K562 (cell line): Measurements from ENCODE around the gene LMBR1L. TPM values are rescaled to one million over a fixed set of nuclear protein-coding genes. Genes with fewer than 3 reads are reported as not detected.
A peak's percentile ranks its signal among the peaks of the same experiment; 100 is the strongest.

Experiments used
- CBFA2T2 ChIP-seq: fragments of 450-650 bp; conservative IDR thresholded peaks from 2 replicates; pipeline ENCODE4 v1.6.1; 2017; ENCODE audit warnings: mild to moderate bottlenecking
- CTBP1 ChIP-seq: fragments of 450-650 bp; IDR thresholded peaks from 2 replicates; pipeline ENCODE4 v1.6.1; 2016; ENCODE audit warnings: borderline replicate concordance
- ESRRB ChIP-seq: fragments of 250-450 bp; sonication (Bioruptor Pico); IDR thresholded peaks from 2 replicates; pipeline ENCODE4 v1.5.0; 2020; ENCODE audit warnings: mild to moderate bottlenecking, moderate library complexity, borderline replicate concordance
- FUS ChIP-seq: fragments of 200-400 bp; formaldehyde crosslinking; optimal IDR thresholded peaks from 2 replicates; pipeline ENCODE3; 2017; ENCODE audit warnings: low read depth, low read length
- MCM2 ChIP-seq: fragments of 450-650 bp; IDR thresholded peaks from 2 replicates; pipeline ENCODE4 v1.6.1; 2017; ENCODE audit warnings: low read depth, mild to moderate bottlenecking
- TCF7 ChIP-seq: sonication (generic); IDR thresholded peaks from 2 replicates; pipeline ENCODE4 v1.6.1; 2016; ENCODE audit warnings: antibody characterized with exemption, borderline replicate concordance
- TCF7L2 ChIP-seq: fragments of 150-350 bp; IDR thresholded peaks from 2 replicates; pipeline ENCODE4 v1.6.1; 2016; ENCODE audit warnings: low read depth, mild to moderate bottlenecking, low read length, moderate library complexity
- ZFX ChIP-seq: sonication (generic); formaldehyde crosslinking; IDR thresholded peaks from 2 replicates; pipeline ENCODE4 v1.8.0; 2022; ENCODE audit warnings: mild to moderate bottlenecking, missing genetic modification reagents, moderate library complexity
- polyA plus RNA-seq, 8 experiments: library from polyadenylated mRNA; depleted of rRNA in 4 of 8; stranded (reverse) in 5 of 8; unstranded in 3 of 8; fragments of >200 nt; fragmentation: Nextera tagmentation in 2 of 8; fragmentation: Illumina TruSeq in 1 of 8; extraction: Ambion mirVana in 2 of 8; extraction: Trizol in 1 of 8; gene quantifications; 2 replicates each; pipeline versions ENCODE4 v1.2.1 to v1.2.3, GENCODE V29; 2011 to 2014; ENCODE audit warnings: inconsistent platforms in 1 of 8, missing spikeins in 1 of 8
- total RNA-seq, 7 experiments: library from RNA; depleted of rRNA in 6 of 7; stranded (reverse); fragments of >200 nt in 6 of 7; fragmentation: Illumina TruSeq in 2 of 7; extraction: Trizol in 2 of 7; gene quantifications; 2 replicates each; pipeline versions ENCODE4 v1.2.1 to v1.2.3, GENCODE V29; 2011 to 2021; ENCODE audit warnings: low replicate concordance in 1 of 7
- TF ChIP-seq, protein P1 (sequence below), 2 experiments: IDR thresholded peaks; 2 replicates each; pipeline ENCODE4 v1.6.1; 2012; ENCODE audit warnings: improper control_type of control experiment in 2 of 2, low read depth in 2 of 2, low read length in 2 of 2, borderline replicate concordance in 1 of 2
- TF ChIP-seq, protein P2 (sequence below): sonication (generic); formaldehyde crosslinking; IDR thresholded peaks from 2 replicates; pipeline ENCODE4 v1.5.0; 2020; ENCODE audit warnings: missing genetic modification reagents
- TF ChIP-seq, protein P3 (sequence below): conservative IDR thresholded peaks from 2 replicates; pipeline ENCODE4 v1.6.1; 2011; ENCODE audit warnings: low read depth, mild to moderate bottlenecking, low read length; ENCODE audit not compliant: control insufficient read depth

Gene LMBR1L
- total and polyA plus RNA-seq, 9 of the 15 experiments (the other 6 are each of a cell fraction or from before 2014, with no cell fraction given), result 2.5 to 57.0 (median 31.1) TPM

DNA sequence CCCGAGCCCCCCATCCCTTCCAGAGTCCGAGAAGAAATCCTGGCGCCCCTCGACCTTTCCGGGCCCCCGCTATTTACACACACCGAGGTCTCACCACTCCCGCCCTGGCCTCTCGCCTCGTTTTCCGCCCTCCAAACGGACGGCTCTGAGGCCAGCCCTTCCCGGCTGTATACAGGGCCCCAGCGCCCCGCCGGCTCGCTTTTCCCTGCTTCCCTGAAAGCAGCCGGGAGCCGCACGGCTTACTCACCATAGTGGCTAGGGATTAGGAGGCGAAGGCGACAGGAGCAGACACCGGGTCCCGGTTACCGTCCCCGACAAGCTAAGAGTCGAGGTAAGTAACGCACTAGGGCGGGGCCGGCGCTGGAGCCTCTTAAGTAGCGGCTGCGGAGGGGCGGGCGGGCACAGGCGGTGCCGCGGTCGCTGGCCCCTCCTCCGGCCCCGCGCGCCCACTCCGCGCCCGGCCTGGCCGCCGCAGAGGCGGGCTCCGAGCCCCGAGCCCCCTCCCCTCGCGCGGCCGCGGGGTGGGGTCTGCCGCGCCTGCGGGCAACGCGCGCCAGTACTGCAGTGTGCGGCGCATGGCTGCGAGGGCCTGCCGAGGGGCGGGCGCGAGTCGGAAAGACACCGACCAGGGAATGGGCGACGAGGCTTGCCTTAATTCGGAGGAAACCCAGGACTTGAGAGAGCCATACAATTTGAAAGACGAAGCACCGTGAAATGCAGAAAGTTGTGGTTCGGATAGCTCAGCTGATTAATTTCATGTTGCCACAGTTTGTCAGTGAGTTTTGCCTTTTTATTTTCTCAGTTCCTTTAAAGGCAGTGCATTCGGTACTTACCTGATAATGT lies 20.6 kb upstream of the LMBR1L start, which contains the start of gene TUBA1B (continued):
- TF ChIP-seq, protein P1, sequence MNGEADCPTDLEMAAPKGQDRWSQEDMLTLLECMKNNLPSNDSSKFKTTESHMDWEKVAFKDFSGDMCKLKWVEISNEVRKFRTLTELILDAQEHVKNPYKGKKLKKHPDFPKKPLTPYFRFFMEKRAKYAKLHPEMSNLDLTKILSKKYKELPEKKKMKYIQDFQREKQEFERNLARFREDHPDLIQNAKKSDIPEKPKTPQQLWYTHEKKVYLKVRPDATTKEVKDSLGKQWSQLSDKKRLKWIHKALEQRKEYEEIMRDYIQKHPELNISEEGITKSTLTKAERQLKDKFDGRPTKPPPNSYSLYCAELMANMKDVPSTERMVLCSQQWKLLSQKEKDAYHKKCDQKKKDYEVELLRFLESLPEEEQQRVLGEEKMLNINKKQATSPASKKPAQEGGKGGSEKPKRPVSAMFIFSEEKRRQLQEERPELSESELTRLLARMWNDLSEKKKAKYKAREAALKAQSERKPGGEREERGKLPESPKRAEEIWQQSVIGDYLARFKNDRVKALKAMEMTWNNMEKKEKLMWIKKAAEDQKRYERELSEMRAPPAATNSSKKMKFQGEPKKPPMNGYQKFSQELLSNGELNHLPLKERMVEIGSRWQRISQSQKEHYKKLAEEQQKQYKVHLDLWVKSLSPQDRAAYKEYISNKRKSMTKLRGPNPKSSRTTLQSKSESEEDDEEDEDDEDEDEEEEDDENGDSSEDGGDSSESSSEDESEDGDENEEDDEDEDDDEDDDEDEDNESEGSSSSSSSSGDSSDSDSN (IDR thresholded peaks at IDR 0.05; ENCODE audit: borderline replicate concordance in 1 of 2, low read depth in 2 of 2, low read length in 2 of 2), result no peak
- TF ChIP-seq MCM2, result no peak
- TF ChIP-seq CTBP1, result peak; percentile 91
- no peak for TF ChIP-seq TCF7L2
- TF ChIP-seq, protein P2, sequence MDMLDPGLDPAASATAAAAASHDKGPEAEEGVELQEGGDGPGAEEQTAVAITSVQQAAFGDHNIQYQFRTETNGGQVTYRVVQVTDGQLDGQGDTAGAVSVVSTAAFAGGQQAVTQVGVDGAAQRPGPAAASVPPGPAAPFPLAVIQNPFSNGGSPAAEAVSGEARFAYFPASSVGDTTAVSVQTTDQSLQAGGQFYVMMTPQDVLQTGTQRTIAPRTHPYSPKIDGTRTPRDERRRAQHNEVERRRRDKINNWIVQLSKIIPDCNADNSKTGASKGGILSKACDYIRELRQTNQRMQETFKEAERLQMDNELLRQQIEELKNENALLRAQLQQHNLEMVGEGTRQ (CRISPR knock-in tag), result no peak
- no peak for TF ChIP-seq TCF7
- TF ChIP-seq ESRRB (CRISPR knock-in tag), result no peak
- no peak for TF ChIP-seq FUS
- TF ChIP-seq ZFX (CRISPR knock-in tag), result peak; percentile 83
- TF ChIP-seq, protein P3, sequence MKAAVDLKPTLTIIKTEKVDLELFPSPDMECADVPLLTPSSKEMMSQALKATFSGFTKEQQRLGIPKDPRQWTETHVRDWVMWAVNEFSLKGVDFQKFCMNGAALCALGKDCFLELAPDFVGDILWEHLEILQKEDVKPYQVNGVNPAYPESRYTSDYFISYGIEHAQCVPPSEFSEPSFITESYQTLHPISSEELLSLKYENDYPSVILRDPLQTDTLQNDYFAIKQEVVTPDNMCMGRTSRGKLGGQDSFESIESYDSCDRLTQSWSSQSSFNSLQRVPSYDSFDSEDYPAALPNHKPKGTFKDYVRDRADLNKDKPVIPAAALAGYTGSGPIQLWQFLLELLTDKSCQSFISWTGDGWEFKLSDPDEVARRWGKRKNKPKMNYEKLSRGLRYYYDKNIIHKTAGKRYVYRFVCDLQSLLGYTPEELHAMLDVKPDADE, result 0 out of 2 replicates have a peak, but pooled peaks have one; percentile 15
- no peak for TF ChIP-seq CBFA2T2
- TF ChIP-seq, all 486 proteins: peak for 156
